GM12872 (cell line): ENCODE measurements around the gene SYNJ1.

Experiments used
- TF ChIP-seq, protein P1 (sequence below): IDR thresholded peaks from 3 replicates; pipeline ENCODE4 v1.5.1; 2011; ENCODE audit warnings: low read depth, mild to moderate bottlenecking, low read length, moderate library complexity; ENCODE audit not compliant: insufficient read depth

The SYNJ1 gene

DNA sequence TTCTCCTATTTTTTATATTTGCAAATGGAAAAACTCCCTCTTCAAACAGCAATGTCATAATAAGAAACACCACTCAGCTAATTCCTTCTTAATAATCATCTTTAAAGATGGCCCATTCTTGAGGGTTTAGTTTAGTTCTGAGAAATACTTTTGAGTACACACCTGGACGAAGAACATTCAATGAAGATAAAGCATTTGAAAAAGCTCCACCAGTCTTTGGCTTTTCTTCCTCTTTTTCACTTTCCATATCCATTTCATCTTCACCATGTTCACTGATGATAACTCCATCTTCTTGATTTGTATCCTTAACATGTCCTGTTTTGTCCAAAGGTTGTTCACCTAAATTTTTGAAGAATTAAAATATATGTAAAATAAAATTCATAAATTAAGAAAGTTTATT lies 36.4 kb upstream of the SYNJ1 start:
- TF ChIP-seq, protein P1, sequence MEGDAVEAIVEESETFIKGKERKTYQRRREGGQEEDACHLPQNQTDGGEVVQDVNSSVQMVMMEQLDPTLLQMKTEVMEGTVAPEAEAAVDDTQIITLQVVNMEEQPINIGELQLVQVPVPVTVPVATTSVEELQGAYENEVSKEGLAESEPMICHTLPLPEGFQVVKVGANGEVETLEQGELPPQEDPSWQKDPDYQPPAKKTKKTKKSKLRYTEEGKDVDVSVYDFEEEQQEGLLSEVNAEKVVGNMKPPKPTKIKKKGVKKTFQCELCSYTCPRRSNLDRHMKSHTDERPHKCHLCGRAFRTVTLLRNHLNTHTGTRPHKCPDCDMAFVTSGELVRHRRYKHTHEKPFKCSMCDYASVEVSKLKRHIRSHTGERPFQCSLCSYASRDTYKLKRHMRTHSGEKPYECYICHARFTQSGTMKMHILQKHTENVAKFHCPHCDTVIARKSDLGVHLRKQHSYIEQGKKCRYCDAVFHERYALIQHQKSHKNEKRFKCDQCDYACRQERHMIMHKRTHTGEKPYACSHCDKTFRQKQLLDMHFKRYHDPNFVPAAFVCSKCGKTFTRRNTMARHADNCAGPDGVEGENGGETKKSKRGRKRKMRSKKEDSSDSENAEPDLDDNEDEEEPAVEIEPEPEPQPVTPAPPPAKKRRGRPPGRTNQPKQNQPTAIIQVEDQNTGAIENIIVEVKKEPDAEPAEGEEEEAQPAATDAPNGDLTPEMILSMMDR = no peak

DNA sequence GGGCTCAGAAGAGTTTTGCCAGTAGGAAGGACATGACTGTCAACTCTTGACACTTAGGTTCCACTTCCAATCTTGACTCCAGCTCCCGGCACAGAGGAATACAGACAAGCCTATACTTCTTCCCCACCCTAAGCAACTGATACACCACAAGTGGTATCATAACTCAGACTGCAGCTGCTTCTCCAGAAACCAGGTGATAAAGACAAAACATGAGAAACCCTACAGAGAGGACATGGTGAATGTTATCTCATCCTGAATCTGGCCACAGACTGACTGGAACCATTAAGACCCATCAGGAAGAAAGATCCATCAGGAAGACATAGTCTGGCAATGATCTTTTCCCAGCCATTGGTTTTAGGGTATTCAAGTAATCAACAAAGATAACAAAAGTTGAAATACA lies 30.0 kb upstream of the SYNJ1 start:
- TF ChIP-seq, protein P1 = no peak

DNA sequence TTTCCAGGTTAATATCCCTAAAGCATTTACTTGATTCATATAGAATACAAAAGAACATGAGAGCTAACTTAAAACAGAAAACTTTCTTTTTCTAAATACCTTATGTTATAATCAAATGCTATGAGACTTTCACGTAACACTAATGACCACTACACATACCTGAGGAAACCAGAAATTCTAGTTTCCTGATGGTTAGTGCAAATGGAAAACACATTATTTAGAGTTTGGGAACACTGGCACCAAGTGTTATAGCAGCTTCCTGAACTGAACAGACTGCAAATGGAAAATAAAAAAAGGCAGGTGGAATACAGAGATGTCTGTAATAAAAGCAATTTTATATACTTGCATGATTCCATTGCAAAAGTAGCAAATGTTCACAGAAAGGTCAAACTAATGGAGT lies 28.3 kb upstream of the SYNJ1 start:
- TF ChIP-seq, protein P1 = no peak

DNA sequence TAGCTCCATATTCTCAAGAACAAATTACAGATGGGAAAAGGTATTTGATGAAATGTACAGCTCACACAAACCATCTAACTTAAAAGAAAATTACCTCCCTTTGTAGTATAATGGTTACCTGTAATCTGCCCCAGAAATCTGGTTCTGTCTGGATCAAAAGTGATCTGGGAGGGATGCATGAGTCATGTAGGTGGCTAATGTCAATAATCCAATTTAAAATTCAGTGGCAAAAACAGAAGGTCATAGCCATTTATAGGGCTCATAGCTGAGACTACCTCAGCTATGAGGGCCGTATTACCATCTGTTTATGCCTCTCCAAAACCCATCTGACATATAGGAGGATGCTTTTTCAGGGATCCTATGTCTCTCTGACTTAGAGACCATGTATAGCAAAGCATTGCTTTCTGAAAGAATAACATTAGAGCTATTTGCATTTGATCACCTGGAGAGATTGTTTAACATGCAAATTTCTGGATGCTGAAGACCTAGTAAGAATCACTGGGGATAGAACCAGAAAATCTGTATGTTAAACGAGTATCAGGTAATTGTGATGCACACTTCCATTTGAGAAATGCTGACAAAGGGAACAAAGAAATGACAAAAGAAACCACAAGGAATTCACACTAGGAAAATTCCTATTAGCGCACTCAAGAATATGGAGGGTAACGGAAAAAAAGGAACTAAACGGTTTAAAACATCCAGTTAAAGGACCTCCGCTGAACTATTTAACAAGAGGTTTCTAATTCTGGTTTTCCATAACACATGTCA lies 26.2 kb upstream of the SYNJ1 start:
- TF ChIP-seq, protein P1 = no peak

DNA sequence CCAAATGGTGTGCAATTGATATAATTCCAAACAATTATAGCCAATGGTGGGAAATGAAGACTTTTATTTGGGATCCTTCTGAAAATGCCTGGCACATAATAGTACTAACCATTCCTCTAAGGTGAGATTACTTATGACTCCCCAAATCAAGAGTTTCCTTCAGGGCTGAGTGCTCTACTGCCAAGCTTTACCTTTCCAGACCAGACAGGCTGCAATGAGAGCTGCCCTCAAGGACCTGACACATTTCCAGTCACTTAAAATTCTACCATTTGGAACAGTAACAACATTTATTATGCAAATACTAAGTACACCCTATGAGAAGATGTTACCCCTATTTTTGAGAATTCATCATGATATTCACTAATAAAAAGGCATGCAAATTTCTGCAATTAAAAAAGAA lies 22.6 kb upstream of the SYNJ1 start:
- TF ChIP-seq, protein P1 = no peak

DNA sequence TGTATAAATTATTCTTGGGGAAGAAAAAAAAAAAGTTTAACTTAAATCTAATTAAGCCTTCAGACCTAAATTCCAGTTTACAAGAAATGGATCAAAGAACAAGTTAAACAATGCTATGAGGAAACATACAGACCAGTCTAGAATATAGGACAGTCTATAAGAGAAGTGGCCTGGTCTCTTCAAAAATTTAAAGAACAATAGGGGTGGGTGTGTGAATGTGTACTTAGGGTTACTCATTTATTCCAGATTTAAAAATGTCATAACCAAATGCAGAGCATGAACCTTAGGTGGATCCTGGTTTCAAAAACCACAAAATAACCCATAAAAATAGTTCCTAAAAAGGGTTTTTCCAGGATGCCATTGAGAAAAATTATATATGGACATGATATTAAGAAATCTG lies 21.8 kb upstream of the SYNJ1 start:
- TF ChIP-seq, protein P1 = no peak

DNA sequence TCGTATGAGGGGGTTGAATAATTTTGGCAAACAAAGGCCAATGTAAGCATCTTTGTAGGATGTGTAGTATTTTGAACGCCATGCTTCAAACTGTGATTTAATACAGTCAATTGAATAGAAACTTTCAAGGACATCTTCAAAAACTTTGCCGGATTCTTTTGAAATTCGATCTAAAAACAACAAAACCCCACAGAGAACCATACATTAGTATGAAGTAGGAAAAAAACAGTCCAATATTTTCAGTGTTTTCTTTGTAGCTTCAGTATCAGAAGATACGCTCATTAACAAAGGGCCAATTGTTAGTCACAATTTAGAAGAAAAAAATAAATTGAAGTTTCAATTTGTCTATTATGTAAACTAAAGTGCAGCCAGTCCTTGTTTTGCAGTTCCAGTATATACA lies 20.7 kb upstream of the SYNJ1 start:
- TF ChIP-seq, protein P1 = no peak
